IPS-NIHi7 (cell line): ENCODE data around the gene HTR1D.

Experiments
- DNase-seq: peaks from one replicate; pipeline ENCODE4 v3.0.0; 2012; ENCODE audit warnings: mixed read lengths; ENCODE audit errors: extremely low spot score

HTR1D gene

DNA sequence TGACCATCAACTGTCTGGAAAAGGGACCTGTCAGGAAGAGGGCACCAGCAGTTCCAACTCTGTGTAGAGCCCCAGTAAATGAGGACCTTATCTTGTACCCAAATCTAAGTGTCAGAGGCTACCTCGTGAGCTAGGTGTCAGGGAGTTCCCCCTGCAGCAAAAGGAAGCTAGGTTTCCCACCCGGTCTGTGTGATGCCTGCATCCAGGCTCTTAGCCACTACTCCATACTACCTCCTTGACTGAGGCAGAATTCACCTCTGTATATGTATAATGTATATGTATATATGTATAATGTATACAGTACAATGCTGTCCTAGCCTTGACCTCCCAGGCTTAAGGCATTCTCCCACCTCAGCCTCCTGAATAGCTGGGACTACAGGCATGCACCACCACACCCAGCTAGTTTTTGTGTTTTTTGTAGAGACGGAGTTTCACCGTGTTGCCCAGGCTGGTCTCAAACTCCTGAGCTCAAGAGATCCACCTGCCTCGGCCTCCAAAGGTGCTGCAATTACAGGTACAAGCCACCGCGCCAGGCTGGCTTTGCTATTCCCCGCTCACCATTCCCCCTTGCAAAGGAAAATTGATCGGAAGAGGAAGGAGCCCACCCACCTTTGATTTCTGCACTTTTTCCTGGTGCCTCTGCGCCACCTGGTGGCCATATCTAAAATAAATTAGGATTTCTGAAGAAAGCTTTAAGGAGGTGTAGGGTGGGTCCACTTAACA lies 32.9 kb downstream of the HTR1D start:
- DNase-seq: peak; percentile 83

GRCh38 chr1:23179862-23180261 lies 37.4 kb downstream of the HTR1D start:
- no peak for DNase-seq

GRCh38 chr1:23178950-23179349 lies 38.4 kb downstream of the HTR1D start:
- no peak for DNase-seq

GRCh38 chr1:23178414-23178813 lies 38.9 kb downstream of the HTR1D start:
- DNase-seq: no peak

DNA sequence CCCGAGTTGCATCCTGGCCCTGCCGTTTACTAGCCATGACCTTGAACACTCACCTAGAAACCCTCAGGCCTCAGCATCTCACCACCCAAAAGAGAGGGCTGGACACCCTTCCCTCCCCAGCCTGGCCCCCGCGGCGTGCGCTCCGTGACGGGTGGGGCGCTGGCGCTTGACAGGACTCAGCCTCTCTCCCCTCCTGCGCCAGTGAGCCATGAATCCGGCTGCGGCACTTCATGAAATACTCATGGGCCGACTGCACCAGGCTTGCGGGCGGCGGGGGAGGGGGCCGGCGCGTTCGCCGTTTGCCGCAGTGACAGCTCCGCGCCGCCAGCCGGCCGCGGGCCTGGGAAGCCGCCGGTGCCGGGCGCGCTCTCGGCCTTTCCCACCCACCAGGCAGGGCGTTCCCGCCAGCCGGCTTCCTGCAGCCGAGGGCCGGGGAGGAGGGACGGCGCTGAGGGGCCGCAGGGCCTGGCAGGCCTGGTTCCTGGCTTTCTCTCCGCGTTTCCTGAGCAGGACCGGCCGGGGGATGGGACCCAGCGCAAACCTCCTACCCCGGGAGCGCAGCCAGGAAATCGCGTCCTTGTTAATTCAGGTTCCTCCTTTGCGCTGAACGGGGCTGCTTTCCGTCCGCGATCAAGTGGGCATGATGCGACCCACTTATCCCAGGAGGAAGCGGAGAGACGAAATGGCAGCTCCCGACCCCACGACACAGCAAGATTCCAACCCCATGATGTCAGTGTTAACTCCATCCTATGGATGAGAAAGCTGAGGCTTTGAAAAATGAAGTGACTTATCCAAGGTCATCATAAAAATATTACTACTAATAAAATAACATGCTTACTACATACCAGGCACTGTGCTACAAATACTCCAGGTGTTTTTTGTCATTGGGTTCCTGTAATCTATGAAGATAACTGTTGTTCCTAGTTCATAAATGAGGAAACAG lies 39.6 kb downstream of the HTR1D start:
- DNase-seq: peak; percentile 93

DNA sequence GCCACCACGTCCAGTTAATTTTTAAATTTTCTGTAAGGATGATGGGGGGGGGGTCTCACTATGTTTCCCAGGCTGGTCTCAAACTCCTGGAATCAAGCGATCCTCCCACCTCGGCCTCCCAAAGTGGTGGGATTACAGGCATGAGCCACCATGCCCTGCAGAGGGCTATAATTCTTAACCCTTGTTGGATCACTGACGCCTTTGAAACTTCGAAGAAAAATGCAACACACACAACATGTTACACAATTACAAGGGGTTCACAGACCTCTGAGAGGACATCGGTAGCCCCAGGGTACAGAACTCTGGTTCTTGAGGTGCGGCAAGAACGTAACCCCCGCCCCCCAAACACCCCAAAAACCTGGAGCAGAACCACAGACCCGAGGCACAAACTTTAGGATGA lies 40.3 kb downstream of the HTR1D start:
- DNase-seq: no peak

DNA sequence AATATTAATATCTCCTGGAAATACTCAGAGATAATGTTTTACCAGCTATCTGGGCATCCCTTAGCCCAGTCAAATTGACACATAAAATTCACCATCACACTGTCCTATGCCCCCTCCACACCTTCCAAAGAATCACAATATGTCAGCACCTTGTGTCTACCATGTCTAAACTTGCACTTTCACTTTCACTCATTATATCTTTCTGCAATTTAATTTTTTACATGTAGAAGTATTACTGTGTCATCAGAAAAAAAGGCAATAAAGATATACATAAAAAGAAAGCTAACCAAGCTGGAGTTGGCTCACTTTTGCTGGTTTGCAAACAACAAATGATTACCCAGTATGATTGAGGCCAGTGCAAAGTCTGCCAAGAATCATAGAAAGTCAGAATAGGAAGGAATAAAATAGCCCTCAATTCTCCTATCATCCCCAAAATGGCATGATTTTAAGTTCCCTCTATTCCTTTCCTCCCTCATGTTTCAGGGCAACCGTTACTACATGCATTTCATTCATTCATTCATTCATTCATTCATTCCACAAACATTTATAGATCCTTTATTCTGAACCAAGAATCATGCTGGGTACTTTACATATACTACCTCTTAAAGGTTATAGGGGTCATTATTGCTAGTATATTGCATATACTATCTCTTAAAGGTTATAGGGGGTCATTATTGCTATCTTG lies 42.7 kb downstream of the HTR1D start:
- no peak for DNase-seq

GRCh38 chr1:23171181-23171755 lies 46.0 kb downstream of the HTR1D start:
- no peak for DNase-seq

DNA sequence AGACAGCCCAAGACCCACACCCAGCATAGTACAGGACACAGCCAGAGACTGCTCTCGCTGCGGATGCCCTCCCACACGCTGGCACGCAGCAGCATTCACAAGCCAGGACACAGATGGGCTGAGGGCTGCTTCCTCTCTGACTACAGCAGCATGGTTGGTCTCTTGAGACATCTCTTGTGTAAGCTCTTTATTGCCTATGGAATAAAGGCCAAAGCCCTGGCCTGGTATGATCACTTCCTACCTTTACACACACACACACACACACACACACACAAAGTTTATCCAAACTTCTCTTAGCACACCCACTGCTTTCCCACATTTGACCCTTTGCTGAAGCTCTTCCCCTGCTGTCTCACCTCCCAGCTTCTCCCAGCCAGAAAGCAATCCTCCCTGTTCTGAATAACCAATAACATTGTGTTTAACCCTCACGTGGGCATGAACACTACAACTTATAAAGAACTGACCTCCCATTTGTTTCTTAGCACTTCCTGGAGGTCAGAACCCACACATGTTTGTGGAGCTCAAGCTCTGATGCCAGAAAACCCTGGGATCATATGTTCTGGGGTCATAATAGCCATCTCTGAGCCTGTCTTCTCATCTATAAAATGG lies 47.5 kb downstream of the HTR1D start:
- DNase-seq: no peak

- DNase-seq: no peak
These were observed 48.1 kb downstream of the HTR1D start for GRCh38 chr1:23169195-23169575.

DNA sequence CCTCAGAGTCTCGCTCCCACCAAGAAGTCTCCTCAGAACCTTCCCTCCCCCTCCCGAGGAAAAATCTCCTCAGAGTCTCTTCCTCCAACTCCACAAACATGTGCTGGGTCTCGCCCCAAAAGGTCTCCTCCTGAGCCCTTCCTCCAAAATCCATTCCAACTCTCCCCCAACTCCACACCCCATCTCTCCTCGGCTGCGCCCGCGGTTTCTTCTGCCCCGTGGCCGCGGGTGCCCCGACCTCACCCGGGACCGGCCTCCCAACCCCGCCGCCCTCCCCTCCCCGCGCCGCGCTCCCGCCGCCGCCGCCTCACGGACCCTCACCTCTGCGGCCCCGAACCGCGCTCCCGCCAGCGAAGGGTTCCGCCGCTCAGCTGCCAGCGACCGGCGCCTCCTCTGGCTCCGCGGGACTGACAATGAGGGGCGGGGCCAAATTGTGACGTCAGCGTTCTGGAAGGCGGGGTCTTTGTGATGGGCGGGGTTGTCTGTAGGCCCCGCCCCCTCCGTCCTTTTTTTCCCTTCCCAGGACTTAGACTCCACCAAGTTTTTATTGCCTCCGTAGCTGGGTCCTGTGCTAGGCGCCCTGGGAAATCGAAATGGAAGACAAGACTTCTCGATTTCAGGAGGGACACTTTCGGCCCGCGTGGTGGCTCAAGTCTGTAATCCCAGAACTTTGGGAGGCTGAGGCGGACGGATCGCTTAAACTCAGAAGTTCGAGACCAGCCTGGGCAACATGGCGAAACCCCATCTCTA lies 48.7 kb downstream of the HTR1D start, which contains the start of gene LUZP1:
TSS of gene LUZP1 (minus strand) at position 412 of the 750 bp plus-strand sequence.
- DNase-seq: peak; percentile 86

GRCh38 chr1:23168079-23168444 lies 49.2 kb downstream of the HTR1D start:
- no peak for DNase-seq

- peak; percentile 77 for DNase-seq
These were observed 49.8 kb downstream of the HTR1D start for GRCh38 chr1:23167353-23168078.

GRCh38 chr1:23166854-23167253 lies 50.4 kb downstream of the HTR1D start:
- DNase-seq: no peak

DNA sequence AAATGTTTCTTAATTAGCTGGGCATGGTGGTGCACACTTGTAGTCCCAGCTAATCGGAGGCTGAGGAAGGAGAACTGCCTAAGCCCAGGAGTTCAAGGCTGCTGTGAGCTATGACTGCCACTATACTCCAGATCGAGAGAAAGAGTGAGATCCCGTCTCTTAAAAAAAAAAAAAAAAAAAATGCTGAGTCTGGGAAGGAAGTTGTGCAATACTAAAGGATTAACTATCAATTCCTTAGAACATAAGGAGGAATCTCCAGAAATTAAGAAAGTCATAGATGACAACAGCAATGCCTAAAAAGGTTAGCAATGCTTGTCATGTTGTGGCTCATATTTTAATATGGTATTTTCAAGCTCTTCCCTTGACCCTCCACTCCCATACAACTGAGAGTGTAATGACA lies 53.9 kb downstream of the HTR1D start:
- DNase-seq: no peak

DNA sequence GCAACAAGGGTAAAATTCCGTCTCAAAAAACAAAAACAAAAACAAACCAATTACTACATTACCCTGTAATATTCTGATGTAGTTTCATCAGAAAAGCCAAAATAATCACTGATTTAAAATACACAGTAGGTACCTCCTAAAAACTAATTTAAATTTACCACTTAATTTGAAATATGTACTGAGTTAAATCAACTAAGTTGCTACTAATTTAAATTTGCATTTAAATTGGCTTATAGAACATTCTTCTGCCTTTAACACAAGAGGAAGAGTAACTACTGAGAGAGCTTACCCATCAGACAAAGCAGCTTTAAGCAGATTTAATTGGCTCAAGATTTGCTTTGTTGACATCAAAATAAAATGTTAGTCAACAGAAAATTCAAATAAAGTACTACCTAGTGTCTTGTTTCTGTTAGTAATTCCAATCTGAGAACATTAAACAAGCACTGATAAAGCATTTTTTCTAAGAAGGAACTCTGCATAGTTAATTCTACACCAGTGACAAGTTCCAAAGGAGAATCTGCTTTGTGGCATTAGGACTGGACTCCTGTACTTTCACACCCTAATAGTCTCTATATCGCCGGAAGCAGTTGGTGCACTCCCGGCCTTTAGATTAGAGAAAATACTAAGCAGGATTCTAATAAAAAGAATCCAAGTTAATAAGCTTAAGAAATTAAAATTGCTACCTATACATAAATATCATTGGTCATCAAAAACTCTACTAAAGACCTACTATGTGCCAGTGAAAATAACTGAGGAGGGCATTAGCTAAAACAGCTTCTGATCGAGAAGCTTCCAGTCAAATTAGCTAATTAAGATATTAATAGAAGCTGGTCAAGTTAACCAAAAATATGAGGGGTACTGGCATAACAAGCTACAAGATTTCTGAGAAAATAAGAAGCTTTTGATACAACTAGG lies 57.1 kb downstream of the HTR1D start:
- no peak for DNase-seq

GRCh38 chr1:23156940-23157339 lies 60.4 kb downstream of the HTR1D start:
- no peak for DNase-seq

GRCh38 chr1:23152966-23153684 lies 64.2 kb downstream of the HTR1D start:
- DNase-seq: peak; percentile 19
